Globus pallidus (tissue), 1 donor: Measurements from ENCODE around the gene IL5RA.
A peak's percentile ranks its signal among the peaks of the same experiment; 100 is the strongest.

Experiments used
- DNase-seq: peaks from one replicate; pipeline ENCODE4 v3.0.0-alpha.2; 2015; ENCODE audit warnings: low spot score

IL5RA gene

DNA sequence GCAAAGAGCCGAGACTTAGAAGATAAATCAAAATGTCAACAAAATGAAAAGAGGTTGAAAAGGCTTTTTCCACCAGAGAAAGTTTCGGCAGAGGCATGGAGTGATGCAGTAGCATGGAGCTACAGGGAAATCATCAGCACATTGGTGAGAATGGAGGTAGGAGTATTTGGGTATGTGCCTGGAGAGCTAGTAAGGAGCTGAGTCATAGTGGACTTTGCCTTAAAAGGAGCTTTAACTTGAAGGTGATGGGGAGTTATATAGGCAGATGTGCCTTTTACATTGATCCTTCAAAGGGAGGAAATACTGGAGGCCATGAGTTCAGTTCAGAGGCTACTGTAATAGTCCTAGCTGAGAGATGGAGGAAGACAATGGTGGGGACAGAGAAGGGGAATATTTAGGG, 44.3 kb downstream of the IL5RA start:
- DNase-seq, result no peak

GRCh38 chr3:3064297-3064696, 45.9 kb downstream of the IL5RA start:
- no peak for DNase-seq

- DNase-seq, result no peak
Observed at GRCh38 chr3:3059645-3060044, 50.5 kb downstream of the IL5RA start.

GRCh38 chr3:3053974-3054373, 56.2 kb downstream of the IL5RA start:
- DNase-seq, result peak; percentile 35

DNA sequence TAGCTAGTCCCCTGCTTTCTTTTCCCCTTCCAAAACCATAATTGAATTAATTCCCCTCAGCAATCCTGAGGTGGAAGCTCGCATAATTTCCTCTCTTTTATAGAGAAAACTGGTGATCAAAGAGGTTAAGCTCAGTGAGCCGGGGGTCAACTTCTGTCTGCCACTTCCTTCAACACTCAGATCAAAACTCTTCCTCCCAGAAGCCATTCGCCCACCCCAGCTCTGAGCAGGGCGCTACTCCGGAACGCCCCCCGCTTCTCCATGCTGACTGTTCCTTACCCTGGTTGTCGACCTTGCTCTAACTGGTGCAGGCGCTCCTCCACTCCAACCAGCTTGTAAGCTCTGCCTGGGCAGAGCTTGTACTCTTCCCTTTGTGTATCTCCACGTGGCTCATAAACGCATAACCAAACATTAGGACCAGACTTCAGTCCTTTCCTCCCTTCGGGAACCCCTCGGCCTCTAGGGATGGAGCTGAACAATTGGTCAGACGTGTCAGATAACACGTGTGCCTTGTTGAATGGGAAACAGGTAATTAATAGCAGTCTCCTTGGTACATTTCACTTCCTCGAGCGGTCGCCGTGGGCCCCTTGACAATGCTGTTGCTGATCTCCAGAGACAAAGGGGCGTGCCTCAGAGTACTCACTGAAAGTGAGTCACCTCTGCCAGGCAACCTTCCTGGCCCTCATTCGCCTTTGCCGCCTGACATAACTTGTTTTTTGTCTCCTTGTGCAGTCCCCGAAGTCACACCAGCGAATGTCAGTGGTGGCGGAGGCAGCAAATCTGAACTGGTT, 71.8 kb downstream of the IL5RA start:
- DNase-seq, result no peak

DNA sequence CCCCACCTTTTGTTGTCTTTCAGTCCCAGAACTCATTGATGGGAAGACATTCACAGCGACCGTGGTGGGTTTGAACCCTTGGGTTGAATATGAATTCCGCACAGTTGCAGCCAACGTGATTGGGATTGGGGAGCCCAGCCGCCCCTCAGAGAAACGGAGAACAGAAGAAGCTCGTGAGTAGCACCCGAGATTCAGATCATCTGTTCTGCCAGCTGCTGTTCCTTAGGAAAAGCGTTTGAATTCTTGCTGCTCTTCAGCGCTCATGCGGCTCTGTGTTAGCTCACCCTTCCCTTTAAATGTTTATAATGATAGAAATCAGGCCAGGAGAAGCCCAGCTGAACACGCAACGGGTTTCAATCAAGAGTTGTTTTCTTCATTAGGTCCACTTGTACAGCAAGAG, 73.0 kb downstream of the IL5RA start:
- DNase-seq, result no peak

DNA sequence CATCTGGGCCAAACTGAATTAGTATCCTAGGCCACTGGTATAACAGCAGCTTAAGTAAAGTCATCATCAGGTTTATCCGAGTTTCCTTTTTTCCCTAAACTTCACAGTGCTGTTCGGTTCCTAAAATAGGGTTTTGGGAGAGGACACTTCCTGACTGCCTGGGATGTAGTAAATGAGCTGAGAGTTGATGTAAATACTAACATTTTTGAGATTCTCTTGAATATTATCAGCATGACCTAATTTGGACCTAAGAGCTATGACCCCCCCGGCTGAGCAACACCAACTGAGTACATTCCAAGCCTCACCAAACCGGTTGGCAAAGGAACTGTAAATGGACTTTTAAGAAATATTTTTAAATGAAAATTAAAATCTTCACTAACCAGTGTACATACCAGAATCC, 78.8 kb downstream of the IL5RA start:
- DNase-seq, result no peak

GRCh38 chr3:3027976-3028567, 82.1 kb downstream of the IL5RA start:
- DNase-seq, result no peak

DNA sequence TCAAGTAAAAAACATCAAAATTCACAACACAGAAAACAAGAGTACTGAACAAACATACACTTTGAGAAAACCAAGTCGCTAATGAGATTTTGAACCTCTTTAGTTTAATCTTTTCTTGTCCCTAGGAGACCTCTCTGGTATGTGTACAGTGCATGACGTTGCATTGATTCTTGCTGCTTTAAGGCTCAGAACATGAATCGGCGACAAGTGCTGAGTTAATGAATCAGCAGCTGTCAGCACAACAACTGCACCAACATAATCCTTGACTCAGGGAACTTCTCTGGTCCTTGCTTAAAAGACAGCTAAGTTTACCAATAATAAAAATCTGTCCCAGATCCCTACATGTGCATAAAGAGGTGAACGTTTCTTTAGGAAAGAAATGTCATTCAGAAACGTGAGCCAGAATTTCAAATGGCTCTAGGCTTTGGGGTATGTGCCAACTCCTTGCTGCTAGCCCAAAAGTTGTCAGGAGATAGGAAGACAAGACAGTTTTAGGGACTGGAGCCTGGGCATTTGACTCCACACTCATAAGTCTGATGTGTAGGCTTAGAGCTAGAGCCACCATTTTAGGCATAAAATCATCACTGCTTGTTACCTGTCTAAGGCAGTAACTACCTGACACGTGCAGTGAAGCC, 86.9 kb downstream of the IL5RA start:
- no peak for DNase-seq

- no peak for DNase-seq
Observed at GRCh38 chr3:3020209-3020608, 90.0 kb downstream of the IL5RA start.
